ENCODE results near the gene DIPK2A. TPM values are rescaled to one million over a fixed set of nuclear protein-coding genes. Genes with fewer than 3 reads are reported as not detected.

The DIPK2A gene
- polyA plus RNA-seq, 1 of the 3 experiments (the other 2 are of a cell fraction) = 0.03 TPM

- Histone ChIP-seq H3K36me3 (replicated peaks in 1 of 2; ENCODE audit: control insufficient read depth in 1 of 2, insufficient read depth in 2 of 2, low read length in 1 of 2) (no peaks in the 10 kb centered on the region), H3K27me3 (ENCODE audit: insufficient read depth) (no peaks in the 10 kb centered on the region; the same call in 1 of the 2 replicates), H3K4me3 (ENCODE audit: low read depth in 2 of 2, low read length in 1 of 2) (no peak overlapping the region), H3K4me1 (ENCODE audit: control insufficient read depth in 1 of 2, insufficient read depth in 2 of 2, low read depth in 1 of 2, low read length in 1 of 2) (no peaks in the 10 kb centered on the region), H2AFZ (ENCODE audit: low read depth) (no peak overlapping the region), H3K27ac (ENCODE audit: low read depth in 2 of 2, low read length in 1 of 2) (no peak overlapping the region), H3K9ac (no peak overlapping the region), H3K79me2 (ENCODE audit: insufficient read depth) (no peaks in the 10 kb centered on the region), H3K4me2 (no peak overlapping the region), H4K20me1 (ENCODE audit: insufficient read depth) (no peaks in the 10 kb centered on the region), H3F3A (replicated peaks; ENCODE audit: insufficient read depth) (no peaks in the 10 kb centered on the region), H3K9me3 (no peaks in the 10 kb centered on the region), H3K9me2 (no peaks in the 10 kb centered on the region)
- ChIA-PET CTCF (no interaction called here), POLR2A (no interaction called here)
- no peak for DNase-seq
- TF ChIP-seq SIN3A (IDR thresholded peaks at IDR 0.05; ENCODE audit: borderline replicate concordance, low read depth, low read length) (no peak), IRF3 (IDR thresholded peaks at IDR 0.05; ENCODE audit: low read depth, low read length) (no peak), TEAD4 (IDR thresholded peaks at IDR 0.05; ENCODE audit: borderline replicate concordance, insufficient read depth) (no peak), RAD21 (IDR thresholded peaks at IDR 0.05; ENCODE audit: low read length) (no peak), FOXJ3 (CRISPR knock-in tag; IDR thresholded peaks at IDR 0.05) (no peak), GATA2 (CRISPR knock-in tag; IDR thresholded peaks at IDR 0.05) (no peak), RCOR1 (IDR thresholded peaks at IDR 0.05; ENCODE audit: low read length) (no peak), EZH2phosphoT487 (IDR thresholded peaks at IDR 0.05; ENCODE audit: borderline replicate concordance, low read depth) (no peak), CHD2 (IDR thresholded peaks at IDR 0.05; ENCODE audit: low read length, partially characterized antibody) (no peak), TAF1 (IDR thresholded peaks at IDR 0.05; ENCODE audit: borderline replicate concordance, low read depth, low read length) (no peak), FOXM1 (IDR thresholded peaks at IDR 0.05; ENCODE audit: low read depth) (no peak), USF1 (IDR thresholded peaks at IDR 0.05; ENCODE audit: borderline replicate concordance, low read depth) (no peak)
- 15% methylated on average over 7 of the region's 7 CpGs for WGBS (ENCODE audit: low lambda C conversion rate)
Observed at GRCh38 chr3:143989461-143989860, 17.8 kb downstream of the DIPK2A start.

GRCh38 chr3:143991713-143992112 lies 20.1 kb downstream of the DIPK2A start:
- Histone ChIP-seq H4K20me1 (ENCODE audit: insufficient read depth) (no peaks in the 10 kb centered on the region), H3K4me1 (ENCODE audit: control insufficient read depth in 1 of 2, insufficient read depth in 2 of 2, low read depth in 1 of 2, low read length in 1 of 2) (no peaks in the 10 kb centered on the region), H3K9me2 (no peaks in the 10 kb centered on the region), H3K9me3 (no peaks in the 10 kb centered on the region), H3K27me3 (ENCODE audit: insufficient read depth) (no peaks in the 10 kb centered on the region; the same call in 1 of the 2 replicates), H3K9ac (no peak overlapping the region), H2AFZ (ENCODE audit: low read depth) (no peak overlapping the region), H3K79me2 (ENCODE audit: insufficient read depth) (no peaks in the 10 kb centered on the region), H3K36me3 (replicated peaks in 1 of 2; ENCODE audit: control insufficient read depth in 1 of 2, insufficient read depth in 2 of 2, low read length in 1 of 2) (no peaks in the 10 kb centered on the region), H3K4me2 (no peak overlapping the region), H3K4me3 (ENCODE audit: low read depth in 2 of 2, low read length in 1 of 2) (no peak overlapping the region), H3K27ac (ENCODE audit: low read depth in 2 of 2, low read length in 1 of 2) (no peak overlapping the region), H3F3A (replicated peaks; ENCODE audit: insufficient read depth) (no peaks in the 10 kb centered on the region)
- DNase-seq = no peak
- POLR2A ChIA-PET = no interaction called here
- WGBS (ENCODE audit: low lambda C conversion rate) = 74% methylated on average over 1 of the region's 1 CpG
- CTCF ChIA-PET = no interaction called here
- TF ChIP-seq EZH2phosphoT487 (IDR thresholded peaks at IDR 0.05; ENCODE audit: borderline replicate concordance, low read depth) (no peak), GABPA (IDR thresholded peaks at IDR 0.05; ENCODE audit: low read depth) (no peak), POLR2AphosphoS5 (IDR thresholded peaks at IDR 0.05; ENCODE audit: low read depth, low read length) (no peak), ELF1 (IDR thresholded peaks at IDR 0.05) (no peak), EP300 (IDR thresholded peaks at IDR 0.05; ENCODE audit: borderline replicate concordance in 1 of 2, low read depth in 1 of 2, low read length in 1 of 2) (no peak), YY1 (IDR thresholded peaks at IDR 0.05; ENCODE audit: low read depth) (no peak), REST (IDR thresholded peaks at IDR 0.05; ENCODE audit: low read depth, low read length) (no peak), TAF1 (IDR thresholded peaks at IDR 0.05; ENCODE audit: borderline replicate concordance, low read depth, low read length) (no peak), IRF3 (IDR thresholded peaks at IDR 0.05; ENCODE audit: low read depth, low read length) (no peak), NFIC (IDR thresholded peaks at IDR 0.05; ENCODE audit: borderline replicate concordance) (no peak), CTCF (IDR thresholded peaks at IDR 0.05) (no peak), JUND (IDR thresholded peaks at IDR 0.05) (no peak)
